ENCODE results near the gene LGALS14.

LGALS14 gene

DNA sequence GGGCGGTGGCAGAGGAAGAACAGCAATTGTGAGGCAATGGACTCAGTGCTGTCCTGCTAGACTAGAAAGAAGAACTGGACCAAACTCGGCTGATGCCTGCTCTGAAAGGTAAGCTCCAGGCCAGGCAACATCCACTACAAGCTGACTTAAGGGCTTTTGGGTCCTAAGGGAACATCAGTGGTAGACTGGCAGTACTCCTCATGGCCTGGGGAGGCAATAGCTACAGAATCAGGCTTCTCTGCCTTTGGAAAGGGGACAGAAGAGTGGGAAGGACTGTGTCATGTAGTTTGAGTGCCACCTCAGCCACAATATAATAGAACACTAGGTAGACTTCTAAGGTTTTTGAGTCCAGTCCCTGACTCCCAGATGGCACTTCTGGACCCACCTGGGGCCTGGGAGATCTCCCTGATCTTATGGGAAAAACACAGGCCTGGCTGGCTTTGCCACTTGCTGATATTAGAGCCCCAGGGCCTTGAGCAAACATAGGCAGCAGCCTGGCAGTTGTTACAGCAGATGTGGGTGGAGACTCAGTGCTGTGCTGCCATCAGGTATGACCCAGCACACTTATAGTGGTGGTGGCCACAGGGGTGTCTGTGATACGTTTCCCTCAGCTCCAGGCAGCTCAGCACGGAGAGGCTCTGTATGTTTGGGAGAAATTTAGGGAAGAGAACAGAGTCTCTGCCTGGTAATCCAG lies 42.7 kb downstream of the LGALS14 start:
- no peak for DNase-seq (ENCODE audit: low read depth)

DNA sequence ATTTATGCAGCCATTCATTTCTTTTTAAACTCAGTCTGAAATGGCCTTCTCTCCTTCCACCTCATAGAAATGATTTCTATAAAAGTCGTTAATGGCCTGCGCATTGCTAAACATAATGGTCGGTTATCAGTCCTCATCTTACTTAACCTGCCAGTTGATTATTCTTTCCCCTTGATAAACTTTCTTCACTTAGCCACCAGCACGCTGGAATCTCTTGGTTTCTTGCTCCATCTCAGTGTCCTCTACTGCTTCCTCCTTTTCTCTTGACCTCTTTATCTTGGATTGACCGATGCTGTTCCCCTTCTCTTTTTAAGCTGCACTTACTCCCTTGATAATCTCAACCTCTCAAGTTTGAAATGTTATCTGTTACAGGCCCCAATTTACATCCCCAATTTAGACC lies 45.7 kb downstream of the LGALS14 start:
- no peak for DNase-seq (ENCODE audit: low read depth)

DNA sequence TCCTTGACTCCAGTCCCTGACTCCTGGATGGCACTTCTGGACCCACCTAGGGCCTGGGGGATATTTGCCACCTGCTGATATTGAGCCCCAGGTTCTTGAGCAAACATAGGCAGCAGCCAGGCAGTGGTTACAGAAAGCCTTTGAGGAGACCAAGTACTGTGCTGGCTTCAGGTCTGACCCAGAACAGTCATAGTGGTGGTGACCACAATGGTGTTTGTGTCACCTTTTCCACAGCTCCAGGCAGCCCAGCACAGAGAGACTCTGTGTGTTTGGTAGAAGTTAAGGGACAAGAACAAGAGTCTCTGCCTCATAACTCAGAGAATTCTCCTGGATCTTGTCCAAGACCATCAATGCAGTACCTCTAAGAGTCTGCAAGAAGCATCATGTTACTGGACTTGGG lies 48.1 kb downstream of the LGALS14 start:
- no peak for DNase-seq (ENCODE audit: low read depth)

DNA sequence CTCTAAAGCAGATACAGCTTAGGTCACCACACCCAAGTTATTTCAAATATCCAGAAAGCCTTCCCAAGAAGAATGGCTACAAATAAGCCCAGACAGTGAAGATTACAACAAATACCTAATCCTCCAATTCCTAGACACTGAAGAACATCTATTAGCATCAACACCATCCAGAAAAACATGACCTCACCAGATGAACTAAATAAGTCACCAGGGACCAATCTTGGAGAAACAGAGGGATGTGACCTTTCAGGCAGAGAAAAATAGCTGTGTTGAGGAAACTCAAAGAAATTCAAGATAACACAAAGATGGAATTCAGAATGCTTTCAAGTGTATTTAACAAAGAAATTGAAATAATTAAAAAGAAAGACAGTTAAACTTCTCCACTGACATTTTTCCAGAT lies 48.5 kb downstream of the LGALS14 start:
- no peak for DNase-seq (ENCODE audit: low read depth)

DNA sequence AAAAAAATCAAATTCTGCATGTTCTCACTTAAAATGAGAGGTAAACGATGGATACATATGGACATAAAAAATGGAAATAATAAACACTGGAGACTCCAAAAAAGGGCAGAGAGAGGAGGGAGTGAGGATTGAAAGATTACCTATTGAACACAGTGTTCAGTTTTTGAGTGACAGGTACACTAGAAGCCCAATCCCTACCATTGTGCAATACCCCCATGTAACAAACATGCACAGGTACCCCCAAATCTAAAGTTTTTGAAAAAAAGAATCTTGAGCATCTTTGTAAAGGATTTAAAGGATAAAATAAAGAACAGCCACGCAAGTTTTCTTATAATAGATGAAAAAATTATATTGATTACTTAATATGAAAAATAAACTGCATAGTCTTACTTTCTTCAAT lies 50.3 kb downstream of the LGALS14 start:
- no peak for DNase-seq (ENCODE audit: low read depth)

DNA sequence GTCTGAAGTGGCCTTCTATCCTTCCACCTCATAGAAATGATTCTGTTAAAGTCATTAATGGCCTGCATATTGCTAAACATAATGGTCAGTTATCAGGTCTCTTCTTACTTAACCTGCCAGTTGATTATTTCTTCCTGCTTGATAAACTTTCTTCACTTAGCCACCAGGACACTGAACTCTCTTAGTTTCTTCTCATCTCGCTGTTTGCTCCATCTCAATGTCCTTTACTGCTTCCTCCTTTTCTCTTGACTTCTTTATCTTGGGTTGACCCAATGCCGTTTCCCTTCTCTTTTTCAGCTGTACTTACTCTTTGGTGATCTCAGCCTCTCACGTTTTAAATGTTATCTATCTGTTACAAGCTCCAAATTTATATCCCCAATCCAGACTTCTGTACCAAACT lies 50.7 kb downstream of the LGALS14 start:
- DNase-seq (ENCODE audit: low read depth), result no peak

Data from T follicular helper cell (primary cell).